Activated naive CD8-positive, alpha-beta T cell (primary cell): ENCODE data around the gene TAF1L.
"Not testable (repeated sequence)": the region's sequence is repeated elsewhere in the genome, so short reads cannot be mapped to it uniquely, and the experiment has no call there.

ENCODE experiments used
- H3K27ac Mint-ChIP-seq: one replicate; pipeline ENCODE4 v1.8.0; 2021; ENCODE audit warnings: mixed read lengths
- H3K27me3 Mint-ChIP-seq: one replicate; pipeline ENCODE4 v1.8.0; 2021; ENCODE audit warnings: mixed read lengths
- H3K36me3 Mint-ChIP-seq: one replicate; pipeline ENCODE4 v1.8.0; 2021; ENCODE audit warnings: mixed read lengths
- H3K4me1 Mint-ChIP-seq: one replicate; pipeline ENCODE4 v1.8.0; 2021; ENCODE audit warnings: low read depth, mixed read lengths
- H3K4me3 Mint-ChIP-seq: one replicate; pipeline ENCODE4 v1.8.0; 2021; ENCODE audit warnings: mild to moderate bottlenecking, mixed read lengths
- H3K9me3 Mint-ChIP-seq: one replicate; pipeline ENCODE4 v1.8.0; 2021; ENCODE audit warnings: low read depth, mixed read lengths

The TAF1L gene

GRCh38 chr9:32635362-32635761 is at the start of gene TAF1L:
Gene TAF1L, minus strand, starts transcription at chr9:32635669. Its CDS starts 90 bp downstream, at chr9:32635579.
- Mint-ChIP-seq H3K9me3 (no peaks in the 10 kb centered on the region), H3K27ac (no peak within 1 kb of the TSS)

DNA sequence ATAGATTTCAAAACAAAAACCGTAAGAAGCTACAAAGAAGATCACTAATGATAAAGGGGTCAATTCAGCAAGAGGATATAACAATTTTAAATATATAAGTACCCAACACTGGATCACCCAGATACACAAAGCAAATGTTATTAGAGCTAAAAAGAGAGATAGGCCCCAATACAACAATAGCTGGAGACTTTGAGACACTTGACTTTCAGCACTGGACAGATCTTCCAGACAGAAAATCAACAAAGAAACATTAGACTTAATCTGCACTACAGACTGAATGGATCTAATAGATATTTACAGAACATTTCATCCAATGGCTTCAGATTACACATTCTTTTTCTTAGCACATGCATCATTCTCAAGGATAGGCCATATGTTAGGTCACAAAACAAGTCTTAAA is 46.3 kb upstream of the TAF1L start:
- Mint-ChIP-seq H3K27me3 (peaks cover 16% of the 10 kb centered on the region), H3K36me3 (peaks cover 10% of the 10 kb centered on the region), H3K4me1 (no peaks in the 10 kb centered on the region), H3K9me3 (peaks cover 29% of the 10 kb centered on the region), H3K27ac (no peak overlapping the region), H3K4me3 (no peak overlapping the region)

More at GRCh38 chr9:32635362-32635761, at the start of gene TAF1L:
- Mint-ChIP-seq H3K36me3 (no peaks in the 10 kb centered on the region), H3K27me3 (peaks cover 6% of the 10 kb centered on the region), H3K4me3 (no peak within 1 kb of the TSS), H3K4me1 (no peaks in the 10 kb centered on the region)

DNA sequence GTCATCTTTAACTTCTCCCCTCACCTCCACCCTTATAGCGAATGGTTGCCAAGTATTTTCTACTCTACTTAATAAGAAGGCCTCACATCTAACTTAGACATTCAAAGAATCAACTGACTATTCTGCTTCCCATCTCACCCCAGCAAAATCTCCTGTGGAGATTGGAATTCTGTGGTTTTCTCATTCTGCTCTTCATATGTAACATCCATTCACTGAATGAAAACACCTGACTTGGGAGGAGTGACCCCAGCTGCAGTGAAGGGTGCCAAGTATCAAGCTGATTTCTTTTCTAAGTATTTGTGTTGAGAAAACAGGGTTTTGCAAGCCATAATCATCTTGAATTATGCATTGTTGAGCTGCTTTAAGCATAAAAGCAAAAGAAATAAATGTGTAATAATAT is 42.5 kb upstream of the TAF1L start:
- no peak overlapping the region for H3K27ac Mint-ChIP-seq
- peaks cover 13% of the 10 kb centered on the region for H3K27me3 Mint-ChIP-seq
- H3K36me3 Mint-ChIP-seq: peaks cover 6% of the 10 kb centered on the region
- H3K4me3 Mint-ChIP-seq: no peak overlapping the region
- no peaks in the 10 kb centered on the region for H3K4me1 Mint-ChIP-seq
- H3K9me3 Mint-ChIP-seq: peaks cover 14% of the 10 kb centered on the region

- no peak overlapping the region for H3K27ac Mint-ChIP-seq
- H3K27me3 Mint-ChIP-seq: peaks cover 4% of the 10 kb centered on the region
- no peak overlapping the region for H3K4me3 Mint-ChIP-seq
- no peaks in the 10 kb centered on the region for H3K36me3 Mint-ChIP-seq
- no peaks in the 10 kb centered on the region for H3K9me3 Mint-ChIP-seq
- no peaks in the 10 kb centered on the region for H3K4me1 Mint-ChIP-seq
Measured at GRCh38 chr9:32672469-32672868, 37.0 kb upstream of the TAF1L start.

DNA sequence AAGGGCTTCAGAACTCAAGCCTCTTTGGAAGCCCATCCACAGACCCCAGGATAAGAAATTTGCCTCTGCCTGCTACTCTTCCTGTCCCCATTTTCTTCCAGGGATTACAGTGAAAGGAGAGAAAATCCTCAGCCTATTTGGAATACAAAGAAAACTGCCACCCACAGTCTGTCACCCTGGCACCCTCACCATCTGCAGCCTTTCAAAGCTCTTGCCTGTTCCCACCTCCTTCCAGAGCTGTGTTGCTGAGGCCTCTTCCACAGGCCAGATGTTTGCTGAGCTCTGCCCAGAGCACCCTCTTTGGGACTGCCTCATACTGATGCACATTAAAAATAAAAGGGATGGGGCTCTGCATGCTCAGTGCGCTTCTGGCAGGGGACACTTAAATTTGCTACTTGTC is 35.9 kb upstream of the TAF1L start:
- Mint-ChIP-seq H3K4me3 (no peak overlapping the region), H3K27ac (no peak overlapping the region), H3K36me3 (no peaks in the 10 kb centered on the region), H3K9me3 (no peaks in the 10 kb centered on the region), H3K27me3 (peaks cover 2% of the 10 kb centered on the region), H3K4me1 (no peaks in the 10 kb centered on the region)

GRCh38 chr9:32665101-32665500 is 29.6 kb upstream of the TAF1L start:
- Mint-ChIP-seq H3K4me3 (no peak overlapping the region), H3K27me3 (peaks cover 5% of the 10 kb centered on the region), H3K4me1 (no peaks in the 10 kb centered on the region), H3K36me3 (no peaks in the 10 kb centered on the region), H3K27ac (no peak overlapping the region), H3K9me3 (no peaks in the 10 kb centered on the region)

- H3K9me3 Mint-ChIP-seq: no peaks in the 10 kb centered on the region
- no peaks in the 10 kb centered on the region for H3K36me3 Mint-ChIP-seq
- H3K4me1 Mint-ChIP-seq: no peaks in the 10 kb centered on the region
- peaks cover 5% of the 10 kb centered on the region for H3K27me3 Mint-ChIP-seq
- no peak overlapping the region for H3K4me3 Mint-ChIP-seq
- no peak overlapping the region for H3K27ac Mint-ChIP-seq
Measured at GRCh38 chr9:32663741-32664140, 28.3 kb upstream of the TAF1L start.

DNA sequence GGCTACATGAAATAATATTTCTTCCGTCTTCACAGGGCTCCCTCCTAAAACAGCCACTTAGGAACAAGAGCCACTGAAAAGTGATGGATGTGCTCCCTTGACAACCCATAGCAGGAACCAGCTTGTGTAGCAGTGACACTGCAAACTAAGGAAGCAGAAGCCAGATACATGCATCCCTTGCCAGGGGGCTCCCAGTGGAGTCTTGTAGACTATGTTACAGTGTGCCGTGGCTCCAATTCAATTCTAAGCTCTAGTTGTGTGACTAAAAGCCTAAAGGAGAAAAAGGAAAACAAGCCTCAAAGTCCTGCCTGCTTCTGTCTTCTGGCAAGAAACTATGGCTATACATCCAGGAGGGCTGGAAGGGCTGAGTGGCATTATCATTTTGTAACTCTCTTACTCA is 12.2 kb upstream of the TAF1L start:
- Mint-ChIP-seq H3K4me1 (no peaks in the 10 kb centered on the region), H3K4me3 (no peak overlapping the region), H3K9me3 (no peaks in the 10 kb centered on the region), H3K36me3 (no peaks in the 10 kb centered on the region), H3K27ac (no peak overlapping the region), H3K27me3 (peaks cover 29% of the 10 kb centered on the region)

GRCh38 chr9:32644698-32645097 is 9.2 kb upstream of the TAF1L start:
- Mint-ChIP-seq H3K36me3 (no peaks in the 10 kb centered on the region), H3K4me1 (no peaks in the 10 kb centered on the region), H3K9me3 (no peaks in the 10 kb centered on the region), H3K27me3 (peaks cover 31% of the 10 kb centered on the region), H3K27ac (no peak overlapping the region), H3K4me3 (no peak overlapping the region)

DNA sequence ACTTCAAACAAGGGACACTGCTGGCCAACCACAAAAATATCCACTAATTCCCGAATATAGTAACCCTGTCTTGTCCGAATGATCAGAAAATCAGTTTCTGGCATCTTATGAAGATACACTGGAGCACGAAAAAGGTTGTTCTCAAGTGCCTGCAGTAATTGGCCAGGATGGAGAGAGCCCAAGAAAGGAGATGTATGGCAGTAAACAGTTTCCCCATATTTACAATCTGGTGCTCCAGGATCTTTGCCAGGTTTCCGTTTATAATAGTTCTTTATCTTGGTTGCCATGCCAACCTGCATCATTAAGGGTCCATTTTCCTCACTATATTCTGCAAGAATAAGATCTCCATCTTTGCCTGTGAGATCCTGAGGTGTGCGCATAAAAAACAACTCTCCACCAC is 2.3 kb downstream of the TAF1L start:
- not testable (repeated sequence) for H3K36me3 Mint-ChIP-seq, H3K9me3 Mint-ChIP-seq, H3K27ac Mint-ChIP-seq, H3K27me3 Mint-ChIP-seq, H3K4me1 Mint-ChIP-seq, H3K4me3 Mint-ChIP-seq

DNA sequence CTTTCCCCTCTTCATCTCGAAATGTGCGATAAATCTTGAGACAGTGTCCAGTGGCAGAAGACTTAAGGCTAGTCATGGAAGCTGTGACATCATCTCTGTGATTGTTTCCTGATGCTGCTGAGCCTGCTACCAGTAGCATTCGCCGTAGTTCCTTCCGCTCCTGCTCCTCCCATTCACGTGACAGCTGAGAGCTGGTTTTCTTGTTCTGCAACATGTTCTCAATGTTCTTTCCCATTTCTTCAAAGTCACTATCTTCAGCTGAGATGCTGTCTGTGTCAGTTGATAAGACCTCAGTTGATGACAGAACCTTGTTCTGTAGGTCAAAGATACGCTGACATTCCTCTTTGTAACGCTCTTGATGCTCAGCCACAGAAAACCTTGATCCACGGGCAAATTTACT is 3.5 kb downstream of the TAF1L start:
- H3K9me3 Mint-ChIP-seq: no peaks in the 10 kb centered on the region
- no peak overlapping the region for H3K27ac Mint-ChIP-seq
- H3K27me3 Mint-ChIP-seq: peaks cover 2% of the 10 kb centered on the region
- H3K4me3 Mint-ChIP-seq: no peak overlapping the region
- no peaks in the 10 kb centered on the region for H3K4me1 Mint-ChIP-seq
- H3K36me3 Mint-ChIP-seq: no peaks in the 10 kb centered on the region

DNA sequence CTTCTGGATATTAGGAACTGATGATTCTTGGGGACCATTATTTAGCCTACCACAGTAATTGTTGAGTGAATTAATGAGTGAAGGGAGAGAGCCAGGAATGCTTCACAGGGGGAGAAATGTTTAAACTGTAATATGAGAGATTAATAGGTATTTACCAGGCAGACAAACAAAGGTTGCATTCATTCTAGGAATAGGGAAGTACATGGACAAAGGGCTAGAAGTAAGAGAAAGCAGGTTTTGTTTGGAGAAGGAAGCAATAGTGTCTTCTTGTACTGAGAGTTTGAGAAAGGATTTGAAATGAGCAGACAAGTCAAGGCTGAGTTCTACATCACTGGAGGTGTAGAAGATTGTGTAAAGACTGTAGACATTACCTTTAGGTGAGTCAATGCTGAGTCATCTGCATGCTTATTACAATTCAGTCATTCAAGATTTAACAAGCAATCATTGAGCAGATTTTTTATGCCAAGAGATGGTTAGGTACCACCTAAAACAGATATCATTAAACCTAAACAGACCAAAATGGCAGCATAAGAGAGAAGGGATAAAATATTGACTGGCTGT is 8.0 kb downstream of the TAF1L start:
- no peaks in the 10 kb centered on the region for H3K4me1 Mint-ChIP-seq
- peaks cover 2% of the 10 kb centered on the region for H3K27me3 Mint-ChIP-seq
- no peak overlapping the region for H3K27ac Mint-ChIP-seq
- no peak overlapping the region for H3K4me3 Mint-ChIP-seq
- no peaks in the 10 kb centered on the region for H3K9me3 Mint-ChIP-seq
- H3K36me3 Mint-ChIP-seq: no peaks in the 10 kb centered on the region

GRCh38 chr9:32625320-32625719 is 10.1 kb downstream of the TAF1L start:
- H3K4me1 Mint-ChIP-seq: no peaks in the 10 kb centered on the region
- H3K27ac Mint-ChIP-seq: no peak overlapping the region
- no peaks in the 10 kb centered on the region for H3K36me3 Mint-ChIP-seq

GRCh38 chr9:32622948-32623347 is 12.5 kb downstream of the TAF1L start:
- Mint-ChIP-seq H3K27ac (no peak overlapping the region), H3K36me3 (no peaks in the 10 kb centered on the region), H3K4me3 (no peak overlapping the region), H3K4me1 (no peaks in the 10 kb centered on the region), H3K9me3 (no peaks in the 10 kb centered on the region), H3K27me3 (peaks cover 5% of the 10 kb centered on the region)

More at GRCh38 chr9:32625320-32625719, 10.1 kb downstream of the TAF1L start:
- Mint-ChIP-seq H3K27me3 (peaks cover 2% of the 10 kb centered on the region), H3K4me3 (no peak overlapping the region), H3K9me3 (no peaks in the 10 kb centered on the region)

GRCh38 chr9:32618261-32618660 is 17.2 kb downstream of the TAF1L start:
- Mint-ChIP-seq H3K36me3 (no peaks in the 10 kb centered on the region), H3K4me3 (no peak overlapping the region), H3K9me3 (no peaks in the 10 kb centered on the region), H3K4me1 (no peaks in the 10 kb centered on the region), H3K27me3 (peaks cover 12% of the 10 kb centered on the region), H3K27ac (no peak overlapping the region)

DNA sequence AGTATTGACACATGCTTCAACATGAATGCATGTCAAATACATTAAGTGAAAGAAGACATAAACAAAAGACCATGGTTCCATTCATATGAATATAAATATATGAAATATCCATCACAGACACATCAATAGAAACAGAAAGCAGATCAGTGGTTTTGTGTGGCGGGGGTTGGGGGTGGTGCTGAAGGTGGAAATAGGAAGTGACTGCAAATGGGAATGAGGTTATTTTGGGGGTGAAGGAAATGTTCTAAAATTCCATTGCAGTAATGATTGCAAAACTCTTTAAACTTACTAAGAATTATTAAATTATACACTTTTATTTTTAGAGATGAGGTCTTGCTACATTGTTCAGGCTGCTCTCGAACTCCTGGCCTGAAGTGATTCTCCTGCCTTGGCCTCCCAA is 28.7 kb downstream of the TAF1L start:
- H3K9me3 Mint-ChIP-seq: peaks cover 9% of the 10 kb centered on the region
- no peaks in the 10 kb centered on the region for H3K36me3 Mint-ChIP-seq
- H3K4me1 Mint-ChIP-seq: no peaks in the 10 kb centered on the region
- H3K4me3 Mint-ChIP-seq: no peak overlapping the region
- no peak overlapping the region for H3K27ac Mint-ChIP-seq
- peaks cover 9% of the 10 kb centered on the region for H3K27me3 Mint-ChIP-seq
